SK-N-SH (cell line): ENCODE data around the gene CDKL2. TPM values are rescaled to one million over a fixed set of nuclear protein-coding genes. Genes with fewer than 3 reads are reported as not detected.

Experiments
- CTCF ChIA-PET: fragments of 300-600, 350-600 bp; formaldehyde crosslinking; extraction: SDS; loops from one replicate; lab custom pipeline; 2021; lab: Yijun Ruan, JAX
- POLR2A ChIA-PET: fragments of 350-600 bp; sonication (Branson Sonifier 250); formaldehyde crosslinking; extraction: SDS; loops from one replicate; lab custom pipeline; 2020; ENCODE audit warnings: antibody characterized with exemption, inconsistent platforms; lab: Yijun Ruan, JAX
- DNase-seq: peaks from one replicate; pipeline ENCODE4 v3.0.0; 2012
- H2AFZ ChIP-seq: fragments of 200-600 bp; sonication (generic); 2 replicates; pipeline ENCODE4 v1.8.1; 2016; ENCODE audit warnings: antibody characterized with exemption, mild to moderate bottlenecking, low read depth
- H3F3A ChIP-seq: fragments of 200-600 bp; sonication (generic); replicated peaks from 2 replicates; pipeline ENCODE3; 2016; ENCODE audit warnings: antibody characterized with exemption, mild to moderate bottlenecking; ENCODE audit not compliant: insufficient read depth
- H3K27ac ChIP-seq, 2 experiments: fragments of 200-500 bp in 1 of 2; fragments of 200-600 bp in 1 of 2; sonication (Bioruptor generic) in 1 of 2; sonication (generic), shearing (Covaris generic) in 1 of 2; 2 replicates each; pipeline versions ENCODE4 v1.5.1 to v1.6.1; 2014 to 2016; ENCODE audit warnings: low read depth in 2 of 2, inconsistent platforms in 1 of 2, low read length in 1 of 2, mild to moderate bottlenecking in 1 of 2, mixed read lengths in 1 of 2
- H3K27me3 ChIP-seq: fragments of 200-600 bp; sonication (generic), shearing (Covaris generic); 2 replicates; pipeline ENCODE4 v1.6.1; 2016; ENCODE audit warnings: mixed run types; ENCODE audit not compliant: insufficient read depth
- H3K36me3 ChIP-seq, 2 experiments: fragments of 200-500 bp in 1 of 2; fragments of 200-600 bp in 1 of 2; sonication (Bioruptor generic) in 1 of 2; sonication (generic) in 1 of 2; replicated peaks in 1 of 2; 2 replicates each; pipeline versions ENCODE3 to v1.5.1; 2014 to 2016; ENCODE audit warnings: low read length in 1 of 2, mild to moderate bottlenecking in 1 of 2; ENCODE audit not compliant: insufficient read depth in 2 of 2, control insufficient read depth in 1 of 2
- H3K4me1 ChIP-seq, 2 experiments: fragments of 200-500 bp in 1 of 2; fragments of 200-600 bp in 1 of 2; sonication (Bioruptor generic) in 1 of 2; sonication (generic), shearing (Covaris generic) in 1 of 2; 2 replicates each; pipeline versions ENCODE4 v1.5.1 to v1.6.1; 2014 to 2016; ENCODE audit warnings: low read depth in 1 of 2, low read length in 1 of 2, mixed run types in 1 of 2; ENCODE audit not compliant: insufficient read depth in 2 of 2, control insufficient read depth in 1 of 2
- H3K4me2 ChIP-seq: fragments of 200-600 bp; sonication (generic), shearing (Covaris generic); 2 replicates; pipeline ENCODE4 v1.6.1; 2017; ENCODE audit warnings: mixed run types
- H3K4me3 ChIP-seq, 2 experiments: fragments of 200-500 bp in 1 of 2; fragments of 200-600 bp in 1 of 2; sonication (Bioruptor generic) in 1 of 2; sonication (generic), shearing (Covaris generic) in 1 of 2; 2 replicates each; pipeline versions ENCODE4 v1.5.1 to v1.8.1; 2014 to 2016; ENCODE audit warnings: low read depth in 2 of 2, inconsistent platforms in 1 of 2, low read length in 1 of 2, mild to moderate bottlenecking in 1 of 2, mixed read lengths in 1 of 2, moderate library complexity in 1 of 2
- H3K79me2 ChIP-seq: fragments of 200-600 bp; sonication (generic); 2 replicates; pipeline ENCODE4 v1.8.1; 2017; ENCODE audit warnings: mild to moderate bottlenecking; ENCODE audit not compliant: insufficient read depth
- H3K9ac ChIP-seq: fragments of 200-600 bp; sonication (generic); 2 replicates; pipeline ENCODE4 v1.6.1; 2017; ENCODE audit warnings: mixed run types
- H3K9me2 ChIP-seq: fragments of 200-600 bp; sonication (generic); 2 replicates; pipeline ENCODE4 v1.6.1; 2017; ENCODE audit warnings: mixed run types
- H3K9me3 ChIP-seq: fragments of 200-600 bp; sonication (generic); 2 replicates; pipeline ENCODE4 v1.6.1; 2017; ENCODE audit warnings: mixed run types, mild to moderate bottlenecking, moderate library complexity
- H4K20me1 ChIP-seq: fragments of 200-600 bp; sonication (generic); 2 replicates; pipeline ENCODE4 v1.6.1; 2017; ENCODE audit warnings: mild to moderate bottlenecking, mixed run types; ENCODE audit not compliant: insufficient read depth
- CHD2 ChIP-seq: fragments of 150-350 bp; IDR thresholded peaks from 2 replicates; pipeline ENCODE4 v1.6.1; 2018; ENCODE audit warnings: low read length; ENCODE audit not compliant: partially characterized antibody
- ELF1 ChIP-seq: IDR thresholded peaks from 2 replicates; pipeline ENCODE4 v1.4.0; 2012
- FOSL2 ChIP-seq: IDR thresholded peaks from 2 replicates; pipeline ENCODE4 v1.4.0; 2012; ENCODE audit warnings: low read depth, mild to moderate bottlenecking, moderate library complexity, borderline replicate concordance
- FOXM1 ChIP-seq: IDR thresholded peaks from 2 replicates; pipeline ENCODE4 v1.4.0; 2012; ENCODE audit warnings: low read depth, mild to moderate bottlenecking
- GABPA ChIP-seq: IDR thresholded peaks from 2 replicates; pipeline ENCODE4 v1.4.0; 2012; ENCODE audit warnings: low read depth, mild to moderate bottlenecking
- IRF3 ChIP-seq: fragments of 150-350 bp; IDR thresholded peaks from 2 replicates; pipeline ENCODE4 v1.6.1; 2016; ENCODE audit warnings: mild to moderate bottlenecking, low read depth, low read length
- JUND ChIP-seq: IDR thresholded peaks from 2 replicates; pipeline ENCODE4 v1.4.0; 2012
- MAX ChIP-seq: IDR thresholded peaks from 2 replicates; pipeline ENCODE4 v1.4.0; 2012; ENCODE audit warnings: low read depth
- MXI1 ChIP-seq: IDR thresholded peaks from 2 replicates; pipeline ENCODE4 v1.6.1; 2012; ENCODE audit warnings: mild to moderate bottlenecking, low read depth, low read length, improper control_type of control experiment
- NFIC ChIP-seq: IDR thresholded peaks from 2 replicates; pipeline ENCODE4 v1.4.0; 2012; ENCODE audit warnings: borderline replicate concordance
- PBX3 ChIP-seq: IDR thresholded peaks from 2 replicates; pipeline ENCODE4; 2012
- POLR2AphosphoS5 ChIP-seq: IDR thresholded peaks from 2 replicates; pipeline ENCODE4 v1.6.1; 2012; ENCODE audit warnings: low read depth, low read length
- RAD21 ChIP-seq: IDR thresholded peaks from 2 replicates; pipeline ENCODE4 v1.6.1; 2012; ENCODE audit warnings: mild to moderate bottlenecking, low read length
- RCOR1 ChIP-seq: fragments of 150-350 bp; IDR thresholded peaks from 2 replicates; pipeline ENCODE4 v1.6.1; 2017; ENCODE audit warnings: antibody characterized with exemption, low read length
- REST ChIP-seq: IDR thresholded peaks from 2 replicates; pipeline ENCODE4 v1.6.1; 2012; ENCODE audit warnings: mild to moderate bottlenecking, low read depth, low read length, moderate library complexity
- RXRA ChIP-seq: IDR thresholded peaks from 2 replicates; pipeline ENCODE4 v1.4.0; 2012; ENCODE audit warnings: low read depth, mild to moderate bottlenecking, borderline replicate concordance
- TEAD4 ChIP-seq: IDR thresholded peaks from 2 replicates; pipeline ENCODE4 v1.4.0; 2012; ENCODE audit warnings: mild to moderate bottlenecking, borderline replicate concordance; ENCODE audit not compliant: insufficient read depth
- USF1 ChIP-seq: IDR thresholded peaks from 2 replicates; pipeline ENCODE4 v1.4.0; 2012; ENCODE audit warnings: low read depth, borderline replicate concordance
- USF2 ChIP-seq: fragments of 150-350 bp; IDR thresholded peaks from 2 replicates; pipeline ENCODE4 v1.6.1; 2017; ENCODE audit warnings: antibody characterized with exemption, low read length, low read depth, borderline replicate concordance
- YY1 ChIP-seq: IDR thresholded peaks from 2 replicates; pipeline ENCODE4 v1.4.0; 2012; ENCODE audit warnings: low read depth, mild to moderate bottlenecking
- WGBS: methylation state at CpG from one replicate; pipeline ENCODE4 v1.1.6; 2017; ENCODE audit warnings: low lambda C conversion rate; 5-methylcytosine and 5-hydroxymethylcytosine counted together
- polyA plus RNA-seq, 3 experiments: library from polyadenylated mRNA; depleted of rRNA; stranded (reverse); fragments of >200 nt; gene quantifications; 2 replicates each; pipeline ENCODE4 v1.2.3, GENCODE V29; 2012

Gene CDKL2
- polyA plus RNA-seq, 1 of the 3 experiments (the other 2 are of a cell fraction), result 0.41 TPM

- TF ChIP-seq USF1 (no peak), FOXM1 (no peak), POLR2AphosphoS5 (no peak), TEAD4 (no peak), YY1 (no peak), PBX3 (no peak), FOSL2 (no peak), RXRA (no peak), REST (no peak), RCOR1 (no peak), JUND (no peak), NFIC (no peak), ELF1 (no peak), IRF3 (no peak), CHD2 (no peak), RAD21 (no peak), USF2 (no peak), GABPA (no peak), MXI1 (no peak), MAX (no peak)
- DNase-seq, result no peak
- CTCF ChIA-PET, result interaction anchor here (1.9 kb wide), 1 partner anchor 93 kb away, joined by 10 read pairs; the partner anchor contains the start of gene USO1
- no peaks in the 10 kb centered on the region for H3K79me2 ChIP-seq
- H3K4me1 ChIP-seq, result peaks cover 0 to 5% of the 10 kb centered on the region in 2 experiments; a peak in 1 of 4 replicates
- peak overlapping the region; percentile 63 for H3K9ac ChIP-seq
- H3K36me3 ChIP-seq, result no peaks in the 10 kb centered on the region
- H3K9me3 ChIP-seq, result no peaks in the 10 kb centered on the region
- POLR2A ChIA-PET, result interaction anchor here (1.3 kb wide), 1 partner anchor 43 kb away, joined by 3 read pairs; no protein-coding TSS in a partner anchor
- no peaks in the 10 kb centered on the region for H3K27me3 ChIP-seq
- H3K9me2 ChIP-seq, result no peaks in the 10 kb centered on the region
- H2AFZ ChIP-seq, result peak overlapping the region; percentile 98
- H4K20me1 ChIP-seq, result no peaks in the 10 kb centered on the region
- H3K27ac ChIP-seq, result peak overlapping the region in 1 of 2 experiments; percentile 44; a peak in 1 of 4 replicates
- WGBS, result 62% methylated on average over 9 of the region's 9 CpGs
- peak overlapping the region; percentile 80 to 83 for H3K4me3 ChIP-seq
- H3K4me2 ChIP-seq, result peak overlapping the region; percentile 91
- H3F3A ChIP-seq, result peaks cover 7% of the 10 kb centered on the region
Measured at GRCh38 chr4:75630937-75631329, 605 bp upstream of the CDKL2 start.
